ENCODE data around the gene ZNF146. TPM values are rescaled to one million over a fixed set of nuclear protein-coding genes. Genes with fewer than 3 reads are reported as not detected.
"Not testable (repeated sequence)": the region's sequence is repeated elsewhere in the genome, so short reads cannot be mapped to it uniquely, and the experiment has no call there.

The ZNF146 gene
- total and polyA plus RNA-seq, 4 donors = 13.6 to 101 (median 35.8) TPM

DNA sequence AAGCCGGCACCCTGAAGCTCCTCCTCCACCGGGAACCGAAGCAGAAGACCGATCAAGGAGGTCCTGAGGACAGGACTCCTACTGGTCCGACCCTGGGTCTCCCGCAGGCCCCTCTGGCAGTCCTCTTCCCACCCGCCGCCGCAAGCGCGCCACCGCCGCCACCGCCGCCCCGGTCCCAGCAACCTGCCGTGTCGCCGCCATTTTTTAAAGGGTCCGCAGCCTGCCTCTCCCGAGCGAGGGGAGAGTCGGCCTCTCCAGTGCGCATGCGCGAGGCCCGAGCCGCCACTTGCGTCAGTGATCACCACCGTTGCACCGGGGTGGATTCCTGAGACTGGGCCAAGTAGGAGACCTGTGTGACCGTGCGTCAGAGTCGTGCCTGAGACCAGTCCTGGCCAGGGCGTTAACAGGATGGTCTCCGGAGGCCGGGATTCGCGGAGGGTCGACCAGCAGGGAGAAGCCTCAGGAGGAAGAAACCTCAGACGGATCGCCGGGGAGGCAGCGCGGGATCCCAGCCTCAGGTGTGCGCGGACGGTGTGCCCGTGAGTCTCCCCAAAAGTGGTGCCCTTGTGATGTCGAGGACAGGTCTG, 51.6 kb downstream of the ZNF146 start:
- no peak for ATAC-seq (ENCODE audit: insufficient read depth, low FRiP score)

DNA sequence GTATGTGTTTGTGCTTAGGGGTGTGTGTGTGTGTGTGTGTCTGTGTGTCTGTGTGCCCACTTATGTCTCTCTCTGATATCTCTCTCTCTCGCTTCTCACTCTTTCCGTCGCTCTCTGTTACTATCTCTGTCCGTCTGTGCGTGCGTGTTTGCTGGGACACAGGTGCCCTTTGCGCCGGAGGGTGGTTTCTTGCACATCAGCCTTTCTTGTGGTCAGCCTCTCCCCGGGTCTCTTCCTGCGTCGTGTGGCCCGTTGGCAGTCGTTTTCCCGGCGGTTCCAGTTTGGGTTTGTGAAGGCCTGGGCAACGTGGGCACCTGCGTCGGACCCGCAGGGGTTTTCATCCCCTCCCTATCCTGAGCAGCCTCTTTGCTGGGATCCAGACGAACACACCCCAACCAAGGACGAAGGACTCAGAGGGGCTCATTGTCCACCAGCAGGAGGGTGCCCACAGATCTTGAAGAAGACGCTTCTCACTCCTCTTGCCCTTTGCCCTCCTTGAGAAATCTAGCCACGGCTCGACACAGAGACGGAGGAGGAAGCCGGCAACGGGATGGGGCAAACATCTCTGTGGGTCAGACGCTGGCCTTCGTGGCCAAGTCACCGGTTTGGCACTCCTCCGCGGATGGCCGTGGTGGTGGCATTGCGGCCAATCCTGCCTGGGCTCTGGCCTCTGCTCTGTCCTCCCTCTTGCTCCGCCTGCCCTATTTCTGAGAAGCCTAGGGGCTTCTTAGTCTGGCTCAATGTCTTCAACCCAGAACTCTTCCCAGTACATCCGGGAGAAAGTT, 52.3 kb downstream of the ZNF146 start:
- H3K4me1 ChIP-seq (ENCODE audit: control insufficient read depth in 5 of 5, insufficient read depth in 5 of 5, low read length in 5 of 5) = no peaks in the 10 kb centered on the region
- WGBS, 2 donors = 96 to 97% methylated on average over 36 of the region's 36 CpGs

More for the DNA sequence above, 51.6 kb downstream of the ZNF146 start:
- Histone ChIP-seq H3K36me3 (ENCODE audit: control insufficient read depth in 4 of 4, insufficient read depth in 4 of 4, low read length in 4 of 4) (no peaks in the 10 kb centered on the region), H3K9ac (ENCODE audit: insufficient read depth in 1 of 2, low read length in 2 of 2) (no peak overlapping the region), H3K4me1 (ENCODE audit: control insufficient read depth in 5 of 5, insufficient read depth in 5 of 5, low read length in 5 of 5) (no peaks in the 10 kb centered on the region), H3K4me3 (no peak overlapping the region), H3K9me3 (ENCODE audit: control insufficient read depth in 4 of 4, insufficient read depth in 3 of 4, low read length in 3 of 4) (peaks cover 0 to 27% (median 0%) of the 10 kb centered on the region in 4 donors), H3K27me3 (ENCODE audit: control insufficient read depth in 3 of 3, insufficient read depth in 3 of 3, low read length in 2 of 3) (no peaks in the 10 kb centered on the region), H3K27ac (ENCODE audit: low read depth in 1 of 2, low read length in 1 of 2) (no peak overlapping the region)
- no peak for DNase-seq
- WGBS, 2 donors = 81 to 93% methylated on average over 48 to 50 of the region's 50 CpGs
- TF ChIP-seq, protein P1, sequence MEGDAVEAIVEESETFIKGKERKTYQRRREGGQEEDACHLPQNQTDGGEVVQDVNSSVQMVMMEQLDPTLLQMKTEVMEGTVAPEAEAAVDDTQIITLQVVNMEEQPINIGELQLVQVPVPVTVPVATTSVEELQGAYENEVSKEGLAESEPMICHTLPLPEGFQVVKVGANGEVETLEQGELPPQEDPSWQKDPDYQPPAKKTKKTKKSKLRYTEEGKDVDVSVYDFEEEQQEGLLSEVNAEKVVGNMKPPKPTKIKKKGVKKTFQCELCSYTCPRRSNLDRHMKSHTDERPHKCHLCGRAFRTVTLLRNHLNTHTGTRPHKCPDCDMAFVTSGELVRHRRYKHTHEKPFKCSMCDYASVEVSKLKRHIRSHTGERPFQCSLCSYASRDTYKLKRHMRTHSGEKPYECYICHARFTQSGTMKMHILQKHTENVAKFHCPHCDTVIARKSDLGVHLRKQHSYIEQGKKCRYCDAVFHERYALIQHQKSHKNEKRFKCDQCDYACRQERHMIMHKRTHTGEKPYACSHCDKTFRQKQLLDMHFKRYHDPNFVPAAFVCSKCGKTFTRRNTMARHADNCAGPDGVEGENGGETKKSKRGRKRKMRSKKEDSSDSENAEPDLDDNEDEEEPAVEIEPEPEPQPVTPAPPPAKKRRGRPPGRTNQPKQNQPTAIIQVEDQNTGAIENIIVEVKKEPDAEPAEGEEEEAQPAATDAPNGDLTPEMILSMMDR (IDR thresholded peaks at IDR 0.05; ENCODE audit: control extremely low read depth, extremely low read depth) = no peak

DNA sequence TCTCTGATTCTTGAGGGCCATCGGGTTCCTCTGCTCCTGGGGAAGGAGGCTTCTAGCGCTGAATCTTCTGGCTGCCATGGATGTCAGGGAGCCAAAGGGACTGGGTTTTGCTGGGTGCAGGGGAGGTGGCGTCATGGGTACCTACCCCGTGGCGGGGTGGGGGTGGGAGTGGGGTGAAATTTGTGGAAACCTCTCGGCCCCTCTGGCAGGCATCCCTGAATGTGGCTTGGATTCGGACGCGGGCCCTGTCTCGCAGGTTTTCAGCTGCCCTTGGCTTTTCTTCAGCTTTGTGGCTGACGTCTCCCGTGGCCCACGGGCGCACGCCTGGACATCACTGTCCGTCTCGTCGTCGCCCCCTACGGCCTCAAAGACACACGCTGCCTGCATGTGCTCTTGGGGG, 53.2 kb downstream of the ZNF146 start:
- not testable (repeated sequence) for H3K27me3 ChIP-seq (ENCODE audit: control insufficient read depth in 3 of 3, insufficient read depth in 3 of 3, low read length in 2 of 3); ATAC-seq (ENCODE audit: insufficient read depth, low FRiP score); H3K4me1 ChIP-seq (ENCODE audit: control insufficient read depth in 5 of 5, insufficient read depth in 5 of 5, low read length in 5 of 5); DNase-seq; H3K36me3 ChIP-seq (ENCODE audit: control insufficient read depth in 4 of 4, insufficient read depth in 4 of 4, low read length in 4 of 4); H3K9ac ChIP-seq (ENCODE audit: insufficient read depth in 1 of 2, low read length in 2 of 2); H3K4me3 ChIP-seq; H3K27ac ChIP-seq (ENCODE audit: low read depth in 1 of 2, low read length in 1 of 2)
- peaks cover 0 to 27% (median 0%) of the 10 kb centered on the region in 4 donors for H3K9me3 ChIP-seq (ENCODE audit: control insufficient read depth in 4 of 4, insufficient read depth in 3 of 4, low read length in 3 of 4)
- 93% methylated on average over 20 to 21 of the region's 21 CpGs for WGBS, 2 donors

More for the DNA sequence above, 52.3 kb downstream of the ZNF146 start:
- TF ChIP-seq, protein P1 (IDR thresholded peaks at IDR 0.05; ENCODE audit: control extremely low read depth, extremely low read depth) = no peak
- ATAC-seq (ENCODE audit: insufficient read depth, low FRiP score) (no peak), DNase-seq (no peak)
- Histone ChIP-seq H3K27ac (ENCODE audit: low read depth in 1 of 2, low read length in 1 of 2) (no peak overlapping the region), H3K36me3 (ENCODE audit: control insufficient read depth in 4 of 4, insufficient read depth in 4 of 4, low read length in 4 of 4) (no peaks in the 10 kb centered on the region), H3K9me3 (ENCODE audit: control insufficient read depth in 4 of 4, insufficient read depth in 3 of 4, low read length in 3 of 4) (peaks cover 0 to 27% (median 0%) of the 10 kb centered on the region in 4 donors), H3K9ac (ENCODE audit: insufficient read depth in 1 of 2, low read length in 2 of 2) (no peak overlapping the region), H3K27me3 (ENCODE audit: control insufficient read depth in 3 of 3, insufficient read depth in 3 of 3, low read length in 2 of 3) (no peaks in the 10 kb centered on the region), H3K4me3 (no peak overlapping the region)

- not testable (repeated sequence) for H3K4me3 ChIP-seq; H3K4me1 ChIP-seq (ENCODE audit: control insufficient read depth in 5 of 5, insufficient read depth in 5 of 5, low read length in 5 of 5); DNase-seq; ATAC-seq (ENCODE audit: insufficient read depth, low FRiP score); H3K27ac ChIP-seq (ENCODE audit: low read depth in 1 of 2, low read length in 1 of 2); H3K27me3 ChIP-seq (ENCODE audit: control insufficient read depth in 3 of 3, insufficient read depth in 3 of 3, low read length in 2 of 3); H3K36me3 ChIP-seq (ENCODE audit: control insufficient read depth in 4 of 4, insufficient read depth in 4 of 4, low read length in 4 of 4); H3K9ac ChIP-seq (ENCODE audit: insufficient read depth in 1 of 2, low read length in 2 of 2)
- H3K9me3 ChIP-seq (ENCODE audit: control insufficient read depth in 4 of 4, insufficient read depth in 3 of 4, low read length in 3 of 4) = peaks cover 0 to 27% (median 0%) of the 10 kb centered on the region in 4 donors
- WGBS, 2 donors = 89 to 100% methylated on average over 2 to 17 of the region's 30 CpGs
Measured at GRCh38 chr19:36268591-36268990, 53.7 kb downstream of the ZNF146 start.

DNA sequence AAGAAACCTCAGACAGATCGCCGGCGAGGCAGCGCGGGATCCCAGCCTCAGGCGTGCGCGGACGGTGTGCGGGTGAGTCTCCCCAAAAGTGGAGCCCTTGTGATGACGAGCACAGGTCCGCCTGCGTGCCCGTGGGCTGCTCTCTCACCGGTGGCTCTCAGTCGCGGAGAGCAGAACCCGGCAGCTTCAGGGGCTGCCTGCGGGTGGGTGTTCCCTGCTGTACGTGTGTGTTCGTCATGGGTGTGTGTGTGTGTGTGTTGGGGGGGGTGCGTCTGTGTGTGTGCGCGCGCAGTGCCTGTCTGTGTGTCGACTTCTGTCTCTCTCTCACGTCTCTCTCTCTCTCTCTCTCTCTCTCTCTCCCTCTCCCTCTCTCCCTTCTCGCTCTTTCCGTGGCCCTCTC, 54.4 kb downstream of the ZNF146 start:
- H3K9me3 ChIP-seq (ENCODE audit: control insufficient read depth in 4 of 4, insufficient read depth in 3 of 4, low read length in 3 of 4) = peaks cover 0 to 27% (median 0%) of the 10 kb centered on the region in 4 donors
- 91 to 95% methylated on average over 4 to 14 of the region's 29 CpGs for WGBS, 2 donors
- not testable (repeated sequence) for H3K27ac ChIP-seq (ENCODE audit: low read depth in 1 of 2, low read length in 1 of 2); H3K4me3 ChIP-seq; H3K4me1 ChIP-seq (ENCODE audit: control insufficient read depth in 5 of 5, insufficient read depth in 5 of 5, low read length in 5 of 5); H3K36me3 ChIP-seq (ENCODE audit: control insufficient read depth in 4 of 4, insufficient read depth in 4 of 4, low read length in 4 of 4); H3K9ac ChIP-seq (ENCODE audit: insufficient read depth in 1 of 2, low read length in 2 of 2); ATAC-seq (ENCODE audit: insufficient read depth, low FRiP score); DNase-seq; H3K27me3 ChIP-seq (ENCODE audit: control insufficient read depth in 3 of 3, insufficient read depth in 3 of 3, low read length in 2 of 3)

All from lung (tissue), 12 donors.